ENCODE measurements around the gene TMEM252. TPM values are rescaled to one million over a fixed set of nuclear protein-coding genes. Genes with fewer than 3 reads are reported as not detected.

TMEM252 gene
- total RNA-seq, 1 experiment from 2014 or later: not detected

- CTCF ChIA-PET: no interaction called here
- Histone ChIP-seq H3F3A (ENCODE audit: low read length, unreplicated experiment) (no peaks in the 10 kb centered on the region), H3K27ac (ENCODE audit: low read length) (no peak overlapping the region), H3K9me2 (replicated peaks; ENCODE audit: low read length) (no peaks in the 10 kb centered on the region), H3K36me3 (ENCODE audit: low read depth, low read length) (no peaks in the 10 kb centered on the region), H3K79me2 (ENCODE audit: low read length) (no peaks in the 10 kb centered on the region), H3K27me3 (ENCODE audit: low read length) (no peaks in the 10 kb centered on the region), H2AFZ (ENCODE audit: low read length) (no peak overlapping the region), H4K20me1 (ENCODE audit: low read length) (no peaks in the 10 kb centered on the region), H3K4me1 (ENCODE audit: insufficient read depth, low read length) (peaks cover 11% of the 10 kb centered on the region), H3K4me3 (ENCODE audit: low read length) (no peak overlapping the region), H3K9ac (ENCODE audit: low read length) (no peak overlapping the region), H3K4me2 (ENCODE audit: low read length) (no peak overlapping the region), H3K9me3 (ENCODE audit: low read length) (no peaks in the 10 kb centered on the region)
- intact Hi-C loops (cut with micrococcal nuclease): loop anchor here (10.0 kb wide), 1 partner anchor 54 kb away; no protein-coding TSS in a partner anchor
- TF ChIP-seq, protein P1, sequence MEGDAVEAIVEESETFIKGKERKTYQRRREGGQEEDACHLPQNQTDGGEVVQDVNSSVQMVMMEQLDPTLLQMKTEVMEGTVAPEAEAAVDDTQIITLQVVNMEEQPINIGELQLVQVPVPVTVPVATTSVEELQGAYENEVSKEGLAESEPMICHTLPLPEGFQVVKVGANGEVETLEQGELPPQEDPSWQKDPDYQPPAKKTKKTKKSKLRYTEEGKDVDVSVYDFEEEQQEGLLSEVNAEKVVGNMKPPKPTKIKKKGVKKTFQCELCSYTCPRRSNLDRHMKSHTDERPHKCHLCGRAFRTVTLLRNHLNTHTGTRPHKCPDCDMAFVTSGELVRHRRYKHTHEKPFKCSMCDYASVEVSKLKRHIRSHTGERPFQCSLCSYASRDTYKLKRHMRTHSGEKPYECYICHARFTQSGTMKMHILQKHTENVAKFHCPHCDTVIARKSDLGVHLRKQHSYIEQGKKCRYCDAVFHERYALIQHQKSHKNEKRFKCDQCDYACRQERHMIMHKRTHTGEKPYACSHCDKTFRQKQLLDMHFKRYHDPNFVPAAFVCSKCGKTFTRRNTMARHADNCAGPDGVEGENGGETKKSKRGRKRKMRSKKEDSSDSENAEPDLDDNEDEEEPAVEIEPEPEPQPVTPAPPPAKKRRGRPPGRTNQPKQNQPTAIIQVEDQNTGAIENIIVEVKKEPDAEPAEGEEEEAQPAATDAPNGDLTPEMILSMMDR (conservative IDR thresholded peaks at IDR 0.05; ENCODE audit: low read depth, low read length): no peak
- no peak for TF ChIP-seq EZH2phosphoT487 (IDR thresholded peaks at IDR 0.05; ENCODE audit: borderline replicate concordance, low read length)
- no peak for TF ChIP-seq EZH2 (IDR thresholded peaks at IDR 0.05; ENCODE audit: low read length, unreplicated experiment)
- ATAC-seq (no peak), DNase-seq (no peak)
- BruUV-seq (replicated peaks): no TSS peak
- POLR2A ChIA-PET (ENCODE audit: unreplicated experiment): no interaction called here
These were observed 17.9 kb upstream of the TMEM252 start for GRCh38 chr9:68558545-68558944.

- no peaks in the 10 kb centered on the region for H4K20me1 ChIP-seq (ENCODE audit: low read length)
- H3K4me2 ChIP-seq (ENCODE audit: low read length): no peak overlapping the region
- no peaks in the 10 kb centered on the region for H3K9me2 ChIP-seq (replicated peaks; ENCODE audit: low read length)
- no peak for DNase-seq
- H3K4me1 ChIP-seq (ENCODE audit: insufficient read depth, low read length): peaks cover 41% of the 10 kb centered on the region
- ChIA-PET POLR2A (ENCODE audit: unreplicated experiment) (no interaction called here), CTCF (no interaction called here)
- no peak overlapping the region for H2AFZ ChIP-seq (ENCODE audit: low read length)
- H3K27me3 ChIP-seq (ENCODE audit: low read length): no peaks in the 10 kb centered on the region
- ATAC-seq: no peak
- H3K9me3 ChIP-seq (ENCODE audit: low read length): no peaks in the 10 kb centered on the region
- H3K79me2 ChIP-seq (ENCODE audit: low read length): no peaks in the 10 kb centered on the region
- BruUV-seq (replicated peaks): no TSS peak
- TF ChIP-seq, protein P1 (conservative IDR thresholded peaks at IDR 0.05; ENCODE audit: low read depth, low read length): no peak
- no peak for TF ChIP-seq EZH2phosphoT487 (IDR thresholded peaks at IDR 0.05; ENCODE audit: borderline replicate concordance, low read length)
- no peak for TF ChIP-seq EZH2 (IDR thresholded peaks at IDR 0.05; ENCODE audit: low read length, unreplicated experiment)
- H3K27ac ChIP-seq (ENCODE audit: low read length): no peak overlapping the region
- peaks cover 6% of the 10 kb centered on the region for H3F3A ChIP-seq (ENCODE audit: low read length, unreplicated experiment)
- H3K4me3 ChIP-seq (ENCODE audit: low read length): no peak overlapping the region
- no peak overlapping the region for H3K9ac ChIP-seq (ENCODE audit: low read length)
- intact Hi-C loops (cut with micrococcal nuclease): loop anchor here (10.0 kb wide), 1 partner anchor 51 kb away; no protein-coding TSS in a partner anchor
- H3K36me3 ChIP-seq (ENCODE audit: low read depth, low read length): no peaks in the 10 kb centered on the region
These were observed 14.9 kb upstream of the TMEM252 start for GRCh38 chr9:68555437-68556150.
